A549 (cell line): ENCODE results near the gene MAN1C1.

Experiments
- CBX8 ChIP-seq: fragments of 200-600 bp; sonication (generic); IDR thresholded peaks from 2 replicates; pipeline ENCODE4 v1.6.1; 2016
- EHMT2 ChIP-seq: fragments of 200-600 bp; sonication (generic); IDR thresholded peaks from 2 replicates; pipeline ENCODE4 v1.6.1; 2016; ENCODE audit warnings: antibody characterized with exemption, low read depth, mild to moderate bottlenecking, moderate library complexity
- EP300 ChIP-seq, 2 experiments: fragments of >200 bp; sonication (Bioruptor Twin); formaldehyde crosslinking; IDR thresholded peaks; 2 replicates in 1 of 2; 3 replicates in 1 of 2; pipeline ENCODE4 v1.6.1; 2016 to 2017
- HDAC2 ChIP-seq: fragments of 200-600 bp; sonication (generic); IDR thresholded peaks from 2 replicates; pipeline ENCODE4 v1.6.1; 2016
- HEYL ChIP-seq: fragments of 250-450 bp; sonication (Bioruptor Pico); IDR thresholded peaks from 2 replicates; pipeline ENCODE4 v1.8.0; 2021; ENCODE audit warnings: mild to moderate bottlenecking, moderate library complexity
- JUN ChIP-seq, 2 experiments: fragments of >200 bp; sonication (Bioruptor Twin); formaldehyde crosslinking; IDR thresholded peaks; 2 replicates in 1 of 2; 3 replicates in 1 of 2; pipeline ENCODE4 v1.6.1; 2016 to 2017
- POLR2A ChIP-seq: IDR thresholded peaks from 2 replicates; pipeline ENCODE4 v1.6.1; 2012; ENCODE audit warnings: mild to moderate bottlenecking, low read length
- TF ChIP-seq, protein P1 (sequence below): fragments of >200 bp; sonication (Bioruptor Twin); formaldehyde crosslinking; IDR thresholded peaks from 3 replicates; pipeline ENCODE4 v1.5.1; 2016
- TF ChIP-seq, protein P2 (sequence below): fragments of >200 bp; sonication (Bioruptor Twin); formaldehyde crosslinking; IDR thresholded peaks from 2 replicates; pipeline ENCODE4 v1.6.1; 2016

DNA sequence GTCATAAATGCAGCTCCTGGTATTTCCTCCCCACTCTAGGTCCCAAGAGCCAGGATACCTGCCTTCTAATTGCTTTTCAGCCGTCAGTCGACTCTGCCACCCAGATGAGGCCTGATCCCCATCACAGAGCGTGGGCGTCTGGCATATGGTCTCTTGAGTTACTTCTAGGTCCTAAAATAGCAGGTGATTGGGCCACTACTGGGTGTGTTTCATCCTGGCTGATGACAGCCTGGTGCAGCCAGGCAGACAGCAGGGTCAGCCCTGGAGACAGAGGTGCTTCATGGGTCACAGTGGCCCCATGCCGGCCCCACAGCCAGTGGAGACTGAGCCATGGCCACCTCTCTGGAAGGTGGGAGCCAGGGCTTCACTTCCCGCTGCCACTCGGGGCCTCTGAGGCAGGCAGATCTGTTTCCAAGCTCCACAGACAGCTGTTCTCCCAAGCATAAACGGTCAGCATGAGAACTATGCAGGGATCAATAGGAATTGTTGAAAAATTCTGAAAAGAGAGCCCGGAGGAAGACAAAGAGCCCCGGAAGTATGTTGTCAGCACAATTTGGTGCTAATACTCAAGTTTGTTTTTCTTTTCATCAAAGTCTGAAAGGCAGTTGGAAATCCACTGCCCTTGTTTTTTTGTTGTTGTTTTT lies 83.0 kb downstream of the MAN1C1 start:
- no peak for TF ChIP-seq POLR2A
- no peak for TF ChIP-seq EP300 (IDR thresholded peaks at IDR 0.05)
- TF ChIP-seq HDAC2, result no peak
- TF ChIP-seq, protein P1, sequence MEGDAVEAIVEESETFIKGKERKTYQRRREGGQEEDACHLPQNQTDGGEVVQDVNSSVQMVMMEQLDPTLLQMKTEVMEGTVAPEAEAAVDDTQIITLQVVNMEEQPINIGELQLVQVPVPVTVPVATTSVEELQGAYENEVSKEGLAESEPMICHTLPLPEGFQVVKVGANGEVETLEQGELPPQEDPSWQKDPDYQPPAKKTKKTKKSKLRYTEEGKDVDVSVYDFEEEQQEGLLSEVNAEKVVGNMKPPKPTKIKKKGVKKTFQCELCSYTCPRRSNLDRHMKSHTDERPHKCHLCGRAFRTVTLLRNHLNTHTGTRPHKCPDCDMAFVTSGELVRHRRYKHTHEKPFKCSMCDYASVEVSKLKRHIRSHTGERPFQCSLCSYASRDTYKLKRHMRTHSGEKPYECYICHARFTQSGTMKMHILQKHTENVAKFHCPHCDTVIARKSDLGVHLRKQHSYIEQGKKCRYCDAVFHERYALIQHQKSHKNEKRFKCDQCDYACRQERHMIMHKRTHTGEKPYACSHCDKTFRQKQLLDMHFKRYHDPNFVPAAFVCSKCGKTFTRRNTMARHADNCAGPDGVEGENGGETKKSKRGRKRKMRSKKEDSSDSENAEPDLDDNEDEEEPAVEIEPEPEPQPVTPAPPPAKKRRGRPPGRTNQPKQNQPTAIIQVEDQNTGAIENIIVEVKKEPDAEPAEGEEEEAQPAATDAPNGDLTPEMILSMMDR, result no peak
- no peak for TF ChIP-seq HEYL (CRISPR knock-in tag)
- TF ChIP-seq CBX8, result no peak
- TF ChIP-seq EHMT2, result no peak
- TF ChIP-seq, protein P2, sequence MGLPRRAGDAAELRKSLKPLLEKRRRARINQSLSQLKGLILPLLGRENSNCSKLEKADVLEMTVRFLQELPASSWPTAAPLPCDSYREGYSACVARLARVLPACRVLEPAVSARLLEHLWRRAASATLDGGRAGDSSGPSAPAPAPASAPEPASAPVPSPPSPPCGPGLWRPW, result no peak
- no peak for TF ChIP-seq JUN (IDR thresholded peaks at IDR 0.05)
